ENCODE results near the gene CES5A.
"Not testable (repeated sequence)": the region's sequence is repeated elsewhere in the genome, so short reads cannot be mapped to it uniquely, and the experiment has no call there.

The CES5A gene

DNA sequence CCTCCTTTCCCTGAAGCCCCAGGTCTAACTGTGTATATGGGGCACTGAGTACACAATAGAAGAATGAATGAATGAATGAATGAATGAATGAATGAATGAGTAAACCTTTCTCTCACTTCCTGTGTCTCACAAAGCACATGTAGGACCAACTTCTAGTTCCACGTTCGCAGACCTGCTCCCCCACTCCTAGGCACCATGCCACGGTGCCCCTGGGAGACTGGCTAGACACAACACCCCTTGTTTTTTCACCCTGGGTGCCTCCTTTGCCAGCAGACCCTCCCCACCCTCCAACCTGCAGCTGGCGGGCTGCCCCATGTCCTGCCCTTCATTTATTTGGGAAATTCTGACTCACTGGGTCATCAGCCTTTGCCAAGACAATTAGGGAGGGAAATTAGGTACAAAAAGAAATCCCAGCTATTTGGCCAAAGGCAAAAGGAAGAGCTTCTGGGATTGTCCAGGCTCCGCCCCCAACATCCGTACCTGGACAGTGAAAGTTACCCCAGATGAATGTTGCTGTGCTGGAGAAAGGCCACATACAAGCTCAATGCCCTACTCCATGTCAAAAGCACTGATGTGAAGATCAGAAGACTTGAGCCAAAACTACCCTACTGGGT is 50.0 kb downstream of the CES5A start:
- DNase-seq: no peak

GRCh38 chr16:55824473-55825000 is 50.6 kb downstream of the CES5A start:
- no peak for DNase-seq

DNA sequence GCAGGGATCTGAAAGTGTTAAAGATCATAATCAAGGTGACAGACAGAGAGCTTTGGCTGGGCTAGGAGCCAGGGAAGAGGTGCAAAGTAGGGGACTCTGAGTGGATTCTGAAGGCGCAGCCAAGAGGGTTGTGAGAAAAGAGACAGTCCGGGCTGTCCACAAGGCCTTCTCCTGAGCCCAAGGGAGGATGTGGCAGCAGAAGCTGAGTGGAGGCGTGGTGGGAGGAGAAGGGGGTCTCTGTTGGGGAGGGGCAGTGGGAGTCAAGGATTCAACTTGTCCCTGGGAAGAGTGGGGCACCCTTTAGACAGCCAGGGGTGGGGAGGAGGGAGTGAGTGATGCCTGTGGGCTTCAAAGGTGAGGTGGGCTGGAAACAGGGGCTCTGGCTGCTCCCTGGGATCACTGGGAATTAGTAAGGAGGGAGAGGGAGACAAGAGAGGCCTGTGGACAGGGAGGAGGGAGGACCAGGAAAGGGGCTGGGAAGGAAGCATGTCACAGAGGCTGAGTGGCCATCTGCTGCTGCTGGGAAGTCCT is 52.8 kb downstream of the CES5A start:
- DNase-seq: no peak

- no peak for DNase-seq
Measured at GRCh38 chr16:55821210-55821609, 54.0 kb downstream of the CES5A start.

- no peak for DNase-seq
Measured at GRCh38 chr16:55820615-55821014, 54.6 kb downstream of the CES5A start.

- DNase-seq: no peak
Measured at GRCh38 chr16:55817236-55817912, 57.8 kb downstream of the CES5A start.

GRCh38 chr16:55816222-55816621 is 59.0 kb downstream of the CES5A start:
- DNase-seq: not testable (repeated sequence)

- DNase-seq: no peak
Measured at GRCh38 chr16:55815320-55815719, 59.9 kb downstream of the CES5A start.

GRCh38 chr16:55814174-55814573 is 61.0 kb downstream of the CES5A start:
- not testable (repeated sequence) for DNase-seq

- DNase-seq: not testable (repeated sequence)
Measured at GRCh38 chr16:55813730-55814129, 61.4 kb downstream of the CES5A start.

DNA sequence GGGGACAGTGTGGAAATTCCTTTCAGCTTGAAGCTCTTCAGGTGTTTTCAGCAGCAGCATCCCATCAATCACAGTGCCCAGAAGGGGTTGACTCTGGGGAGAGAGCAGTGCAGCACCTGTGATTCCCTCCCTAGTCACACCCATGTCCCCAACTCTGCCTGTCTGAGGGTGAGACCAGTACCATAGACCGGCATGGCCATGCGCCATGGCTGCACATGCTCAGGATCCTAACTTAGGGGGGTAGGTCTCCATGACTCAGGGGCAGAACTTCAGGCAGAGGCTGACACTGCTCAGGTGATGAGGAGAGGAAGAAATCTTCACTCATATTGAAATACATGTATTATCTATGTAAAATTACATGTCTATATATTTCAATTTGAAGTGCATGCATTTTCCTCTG is 62.2 kb downstream of the CES5A start:
- DNase-seq: no peak

DNA sequence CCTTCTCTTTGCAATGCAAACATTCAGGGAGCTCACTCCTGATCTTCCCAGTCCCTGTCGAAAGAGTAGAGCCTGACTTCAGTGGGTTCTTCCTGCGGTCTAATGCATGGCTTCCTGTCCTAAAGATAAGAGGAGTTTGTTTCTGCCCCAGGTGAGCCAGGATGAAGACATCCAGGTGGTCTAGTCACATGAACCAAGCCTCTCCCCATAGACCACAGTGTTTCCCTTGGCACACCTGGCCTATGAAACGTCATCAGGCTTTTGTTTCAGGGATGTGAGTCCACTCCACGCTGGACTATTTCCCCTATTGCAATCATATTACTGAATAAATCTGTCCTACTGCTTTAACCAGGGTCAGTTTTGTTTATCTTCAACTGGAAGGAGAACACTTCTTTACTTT is 63.4 kb downstream of the CES5A start:
- DNase-seq: no peak

GRCh38 chr16:55810451-55810961 is 64.7 kb downstream of the CES5A start:
- DNase-seq: no peak

GRCh38 chr16:55809851-55810250 is 65.3 kb downstream of the CES5A start:
- no peak for DNase-seq

DNA sequence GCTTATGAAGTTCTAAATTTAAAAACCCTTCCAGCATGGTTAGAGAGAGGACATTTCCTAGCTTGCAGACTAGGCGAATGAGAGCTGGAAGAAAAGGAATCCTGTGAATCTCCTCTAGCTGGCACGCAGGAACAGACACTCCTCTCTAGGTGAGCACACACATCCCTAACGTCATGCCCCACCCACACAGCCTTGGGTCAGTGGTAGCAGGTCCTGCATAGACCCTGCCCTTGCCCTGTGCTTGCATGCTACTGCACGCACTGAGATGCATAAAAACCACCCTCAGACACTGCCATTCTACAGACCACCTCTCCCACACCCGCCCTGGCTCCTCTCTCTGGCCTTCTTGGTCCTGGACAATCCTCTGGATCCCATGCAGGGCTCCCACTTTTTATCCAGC is 65.8 kb downstream of the CES5A start:
- no peak for DNase-seq

GRCh38 chr16:55808286-55808685 is 66.9 kb downstream of the CES5A start:
- DNase-seq: not testable (repeated sequence)

DNA sequence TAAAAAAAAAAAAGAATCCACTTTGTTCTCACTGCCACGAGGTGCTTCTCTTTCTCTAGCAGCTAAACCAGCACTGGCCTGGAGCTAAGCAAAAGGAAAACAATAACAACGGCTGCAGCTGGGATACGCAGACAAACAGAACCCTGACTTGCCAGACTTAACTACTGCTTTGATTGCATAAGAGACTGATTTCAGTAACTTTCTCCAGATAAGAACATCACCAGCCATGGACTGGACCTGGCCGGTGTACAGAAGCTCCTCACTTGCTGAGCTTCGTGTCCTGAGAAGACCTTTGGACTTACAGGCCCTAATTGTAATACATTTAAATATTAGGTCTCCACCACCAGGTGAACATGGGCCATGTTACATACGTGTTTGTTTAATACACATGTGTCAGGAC is 70.1 kb downstream of the CES5A start:
- DNase-seq: not testable (repeated sequence)

GRCh38 chr16:55803681-55804080 is 71.5 kb downstream of the CES5A start:
- not testable (repeated sequence) for DNase-seq

Data from NCI-H2081 treated with DMSO at 0.1 percent for 48 hours (cell line).